ENCODE data around the gene TMIGD2.

GRCh38 chr19:4324228-4324627 is 22.0 kb upstream of the TMIGD2 start:
- no peak for TF ChIP-seq GATA2 (IDR thresholded peaks at IDR 0.05; ENCODE audit: low read depth, low read length)
- TF ChIP-seq GATA3 (IDR thresholded peaks at IDR 0.05; ENCODE audit: low read depth, low read length) = no peak

Data from SH-SY5Y (cell line).